HFFc6 (cell line): ENCODE results near the gene SARNP. TPM values are rescaled to one million over a fixed set of nuclear protein-coding genes. Genes with fewer than 3 reads are reported as not detected.

ENCODE experiments used
- DNase-seq: peaks from one replicate; pipeline ENCODE4 v3.0.0-alpha.2; 2018
- H3K27ac Mint-ChIP-seq: 2 replicates; pipeline ENCODE4 v1.8.0; 2020; ENCODE audit warnings: mild to moderate bottlenecking, mixed read lengths
- H3K27me3 Mint-ChIP-seq: 2 replicates; pipeline ENCODE4 v1.8.0; 2021; ENCODE audit warnings: mild to moderate bottlenecking, moderate library complexity, mixed read lengths; ENCODE audit not compliant: insufficient read depth
- H3K36me3 Mint-ChIP-seq: 2 replicates; pipeline ENCODE4 v1.8.0; 2021; ENCODE audit warnings: low read depth, mixed read lengths
- H3K4me1 Mint-ChIP-seq: 2 replicates; pipeline ENCODE4 v1.8.0; 2020; ENCODE audit warnings: low read depth, mixed read lengths
- H3K4me3 Mint-ChIP-seq: 2 replicates; pipeline ENCODE4 v1.8.0; 2020; ENCODE audit warnings: mild to moderate bottlenecking, moderate library complexity, mixed read lengths
- H3K9me3 Mint-ChIP-seq: 2 replicates; pipeline ENCODE4 v1.8.0; 2020; ENCODE audit warnings: mild to moderate bottlenecking, mixed read lengths
- CTCF ChIP-seq: fragments of 200-600 bp; sonication (generic); IDR thresholded peaks from 2 replicates; pipeline ENCODE4 v1.5.0; 2021; ENCODE audit warnings: antibody characterized with exemption, mild to moderate bottlenecking
- total RNA-seq, 6 experiments: library from RNA; stranded (reverse); fragmentation: NEBNext Ultra II Directional; extraction: Animal tissue kit (Norgen Biotek cat#: 25700); gene quantifications; 2 replicates in 1 of 6; 3 replicates in 5 of 6; pipeline ENCODE4 v1.2.3, GENCODE V29; 2021

Gene SARNP
- total RNA-seq, 6 experiments from 2014 or later = 68.9 to 85.5 (median 78.4) TPM

GRCh38 chr12:55818886-55819285 is 1.4 kb upstream of the SARNP start:
- DNase-seq = no peak
- no peak overlapping the region for H3K4me3 Mint-ChIP-seq
- TF ChIP-seq CTCF = no peak
- peaks cover 30% of the 10 kb centered on the region for H3K36me3 Mint-ChIP-seq
- peaks cover 29% of the 10 kb centered on the region for H3K4me1 Mint-ChIP-seq
- H3K9me3 Mint-ChIP-seq = no peaks in the 10 kb centered on the region
- H3K27ac Mint-ChIP-seq = no peak overlapping the region
- H3K27me3 Mint-ChIP-seq = no peaks in the 10 kb centered on the region

GRCh38 chr12:55818140-55818728 is 710 bp upstream of the SARNP start:
- no peak for TF ChIP-seq CTCF
- Mint-ChIP-seq H3K36me3 (peaks cover 32% of the 10 kb centered on the region), H3K27me3 (no peaks in the 10 kb centered on the region), H3K4me1 (peaks cover 33% of the 10 kb centered on the region), H3K4me3 (no peak overlapping the region), H3K9me3 (no peaks in the 10 kb centered on the region), H3K27ac (no peak overlapping the region)
- DNase-seq = peak; percentile 30

- DNase-seq = no peak
Observed at GRCh38 chr12:55816881-55817344, 611 bp downstream of the SARNP start.

GRCh38 chr12:55815473-55815872 is 2.1 kb downstream of the SARNP start:
- H3K36me3 Mint-ChIP-seq = peaks cover 30% of the 10 kb centered on the region
- H3K4me1 Mint-ChIP-seq = peaks cover 51% of the 10 kb centered on the region

More at GRCh38 chr12:55816881-55817344, 611 bp downstream of the SARNP start:
- no peaks in the 10 kb centered on the region for H3K27me3 Mint-ChIP-seq
- peaks cover 26% of the 10 kb centered on the region for H3K36me3 Mint-ChIP-seq
- no peak overlapping the region for H3K4me3 Mint-ChIP-seq
- no peak for TF ChIP-seq CTCF
- peaks cover 45% of the 10 kb centered on the region for H3K4me1 Mint-ChIP-seq
- H3K9me3 Mint-ChIP-seq = no peaks in the 10 kb centered on the region
- H3K27ac Mint-ChIP-seq = no peak overlapping the region

GRCh38 chr12:55814257-55814656 is 3.3 kb downstream of the SARNP start:
- no peaks in the 10 kb centered on the region for H3K9me3 Mint-ChIP-seq

More at GRCh38 chr12:55815473-55815872, 2.1 kb downstream of the SARNP start:
- no peak overlapping the region for H3K27ac Mint-ChIP-seq
- H3K4me3 Mint-ChIP-seq = no peak overlapping the region
- no peaks in the 10 kb centered on the region for H3K27me3 Mint-ChIP-seq
- H3K9me3 Mint-ChIP-seq = no peaks in the 10 kb centered on the region
- DNase-seq = no peak
- TF ChIP-seq CTCF = no peak

More at GRCh38 chr12:55814257-55814656, 3.3 kb downstream of the SARNP start:
- peaks cover 55% of the 10 kb centered on the region for H3K4me1 Mint-ChIP-seq
- H3K27me3 Mint-ChIP-seq = no peaks in the 10 kb centered on the region
- DNase-seq = no peak
- H3K4me3 Mint-ChIP-seq = no peak overlapping the region; the same call in 1 of the 2 replicates
- H3K36me3 Mint-ChIP-seq = peaks cover 24% of the 10 kb centered on the region
- H3K27ac Mint-ChIP-seq = no peak overlapping the region
- TF ChIP-seq CTCF = no peak
